ENCODE results near the gene NEO1.

Gene NEO1

GRCh38 chr15:73226093-73226814 lies 174.0 kb downstream of the NEO1 start:
- DNase-seq, result no peak

- no peak for DNase-seq
Observed at GRCh38 chr15:73227433-73228056, 175.3 kb downstream of the NEO1 start.

GRCh38 chr15:73228128-73228646 lies 175.9 kb downstream of the NEO1 start:
- DNase-seq, result no peak

GRCh38 chr15:73231661-73232419 lies 179.6 kb downstream of the NEO1 start:
- DNase-seq, result no peak

GRCh38 chr15:73232776-73233175 lies 180.5 kb downstream of the NEO1 start:
- DNase-seq, result no peak

GRCh38 chr15:73233623-73234022 lies 181.4 kb downstream of the NEO1 start:
- DNase-seq, result no peak

GRCh38 chr15:73237910-73238309 lies 185.6 kb downstream of the NEO1 start:
- no peak for DNase-seq

- no peak for DNase-seq
Observed at GRCh38 chr15:73239564-73240215, 187.4 kb downstream of the NEO1 start.

GRCh38 chr15:73240866-73241499 lies 188.7 kb downstream of the NEO1 start:
- peak; percentile 71 to 80 (median 77) for DNase-seq

- DNase-seq, result no peak
Observed at GRCh38 chr15:73244333-73244732, 192.1 kb downstream of the NEO1 start.

- no peak for DNase-seq
Observed at GRCh38 chr15:73246439-73246838, 194.2 kb downstream of the NEO1 start.

- no peak for DNase-seq
Observed at GRCh38 chr15:73246898-73247297, 194.6 kb downstream of the NEO1 start.

GRCh38 chr15:73247331-73247730 lies 195.1 kb downstream of the NEO1 start:
- DNase-seq, result no peak

- DNase-seq, result no peak
Observed at GRCh38 chr15:73249499-73249898, 197.2 kb downstream of the NEO1 start.

GRCh38 chr15:73254598-73254997 lies 202.3 kb downstream of the NEO1 start:
- DNase-seq, result no peak

GRCh38 chr15:73258271-73259108 lies 206.2 kb downstream of the NEO1 start:
- DNase-seq, result no peak

GRCh38 chr15:73264881-73265280 lies 212.6 kb downstream of the NEO1 start:
- no peak for DNase-seq

- peak; percentile 42 to 62 (median 52) for DNase-seq
Observed at GRCh38 chr15:73265536-73266153, 213.4 kb downstream of the NEO1 start.

GRCh38 chr15:73268457-73268856 lies 216.2 kb downstream of the NEO1 start:
- no peak for DNase-seq

- DNase-seq, result no peak
Observed at GRCh38 chr15:73270366-73271097, 218.3 kb downstream of the NEO1 start.
